Measurements from ENCODE around the gene NEIL3. TPM values are rescaled to one million over a fixed set of nuclear protein-coding genes. Genes with fewer than 3 reads are reported as not detected.

Gene NEIL3
- total and polyA plus RNA-seq, 2 of the 8 experiments (the other 6 are each of a cell fraction or from before 2014, with no cell fraction given), result 5.5 to 11.0 TPM

- no peak for TF ChIP-seq HDAC2 (IDR thresholded peaks at IDR 0.05; ENCODE audit: borderline replicate concordance in 1 of 2, low read depth in 2 of 2, low read length in 2 of 2)
- no peak for TF ChIP-seq CEBPB (IDR thresholded peaks at IDR 0.05; ENCODE audit: low read depth, low read length)
- no peak for TF ChIP-seq SP1 (IDR thresholded peaks at IDR 0.05; ENCODE audit: low read depth, low read length)
- no peak for TF ChIP-seq BRCA1 (IDR thresholded peaks at IDR 0.05; ENCODE audit: low read depth, low read length)
- no peak for TF ChIP-seq EP300 (IDR thresholded peaks at IDR 0.05; ENCODE audit: borderline replicate concordance in 1 of 2, low read depth in 2 of 2, low read length in 2 of 2)
- no peak for TF ChIP-seq BACH1 (IDR thresholded peaks at IDR 0.05; ENCODE audit: low read length)
Observed at GRCh38 chr4:177293208-177294033, 16.3 kb upstream of the NEIL3 start (continued).

Data from H1 (cell line).